ENCODE data around the gene SH3TC1.

Gene SH3TC1

GRCh38 chr4:8168232-8168631 lies 30.9 kb upstream of the SH3TC1 start:
- Histone ChIP-seq H2AFZ (ENCODE audit: low read length) (no peak overlapping the region), H3K4me3 (ENCODE audit: low read length, poor library complexity, severe bottlenecking) (no peak overlapping the region), H3K36me3 (ENCODE audit: insufficient read depth, low read length) (no peaks in the 10 kb centered on the region), H3K9me3 (ENCODE audit: insufficient read depth, low read depth, low read length) (peaks cover 17% of the 10 kb centered on the region; the same call in 1 of the 2 replicates), H3K4me2 (ENCODE audit: low read depth, low read length, poor library complexity, severe bottlenecking) (no peak overlapping the region), H3K79me2 (ENCODE audit: insufficient read depth, low read length) (no peaks in the 10 kb centered on the region), H3F3A (ENCODE audit: low read depth) (no peaks in the 10 kb centered on the region), H3K4me1 (ENCODE audit: insufficient read depth, low read length, poor library complexity, severe bottlenecking) (no peaks in the 10 kb centered on the region), H4K20me1 (ENCODE audit: insufficient read depth, low read length, poor library complexity, severe bottlenecking) (no peaks in the 10 kb centered on the region), H3K27me3 (ENCODE audit: insufficient read depth, low read length, poor library complexity, severe bottlenecking) (no peaks in the 10 kb centered on the region), H3K9ac (ENCODE audit: low read depth, low read length, poor library complexity, severe bottlenecking) (no peak overlapping the region), H3K9me2 (replicated peaks; ENCODE audit: low read depth, low read length) (no peaks in the 10 kb centered on the region)
- peak; percentile 43 for TF ChIP-seq CTCF (conservative IDR thresholded peaks at IDR 0.05; ENCODE audit: low read length)
- no peak for TF ChIP-seq EZH2phosphoT487 (IDR thresholded peaks at IDR 0.05; ENCODE audit: borderline replicate concordance)

- TF ChIP-seq CTCF (conservative IDR thresholded peaks at IDR 0.05; ENCODE audit: low read length) = no peak
- no peak for TF ChIP-seq EZH2phosphoT487 (IDR thresholded peaks at IDR 0.05; ENCODE audit: borderline replicate concordance)
- Histone ChIP-seq H3K36me3 (ENCODE audit: insufficient read depth, low read length) (no peaks in the 10 kb centered on the region), H3K4me1 (ENCODE audit: insufficient read depth, low read length, poor library complexity, severe bottlenecking) (no peaks in the 10 kb centered on the region), H3K27me3 (ENCODE audit: insufficient read depth, low read length, poor library complexity, severe bottlenecking) (no peaks in the 10 kb centered on the region), H3K4me3 (ENCODE audit: low read length, poor library complexity, severe bottlenecking) (no peak overlapping the region), H3K9me3 (ENCODE audit: insufficient read depth, low read depth, low read length) (peaks cover 17% of the 10 kb centered on the region; the same call in 1 of the 2 replicates), H4K20me1 (ENCODE audit: insufficient read depth, low read length, poor library complexity, severe bottlenecking) (no peaks in the 10 kb centered on the region), H3K79me2 (ENCODE audit: insufficient read depth, low read length) (no peaks in the 10 kb centered on the region), H2AFZ (ENCODE audit: low read length) (no peak overlapping the region), H3K4me2 (ENCODE audit: low read depth, low read length, poor library complexity, severe bottlenecking) (no peak overlapping the region), H3F3A (ENCODE audit: low read depth) (no peaks in the 10 kb centered on the region), H3K9me2 (replicated peaks; ENCODE audit: low read depth, low read length) (no peaks in the 10 kb centered on the region), H3K9ac (ENCODE audit: low read depth, low read length, poor library complexity, severe bottlenecking) (no peak overlapping the region)
These were observed 30.1 kb upstream of the SH3TC1 start for GRCh38 chr4:8168832-8169598.

- H4K20me1 ChIP-seq (ENCODE audit: insufficient read depth, low read length, poor library complexity, severe bottlenecking) = no peaks in the 10 kb centered on the region
- H3K9me2 ChIP-seq (replicated peaks; ENCODE audit: low read depth, low read length) = no peaks in the 10 kb centered on the region
- no peaks in the 10 kb centered on the region for H3F3A ChIP-seq (ENCODE audit: low read depth)
- TF ChIP-seq EZH2phosphoT487 (IDR thresholded peaks at IDR 0.05; ENCODE audit: borderline replicate concordance) (no peak), CTCF (conservative IDR thresholded peaks at IDR 0.05; ENCODE audit: low read length) (no peak)
- H3K79me2 ChIP-seq (ENCODE audit: insufficient read depth, low read length) = no peaks in the 10 kb centered on the region
- no peaks in the 10 kb centered on the region for H3K4me1 ChIP-seq (ENCODE audit: insufficient read depth, low read length, poor library complexity, severe bottlenecking)
- no peaks in the 10 kb centered on the region for H3K27me3 ChIP-seq (ENCODE audit: insufficient read depth, low read length, poor library complexity, severe bottlenecking)
- H2AFZ ChIP-seq (ENCODE audit: low read length) = no peak overlapping the region
- peaks cover 17% of the 10 kb centered on the region; the same call in 1 of the 2 replicates for H3K9me3 ChIP-seq (ENCODE audit: insufficient read depth, low read depth, low read length)
- no peaks in the 10 kb centered on the region for H3K36me3 ChIP-seq (ENCODE audit: insufficient read depth, low read length)
- H3K4me2 ChIP-seq (ENCODE audit: low read depth, low read length, poor library complexity, severe bottlenecking) = no peak overlapping the region
- no peak overlapping the region for H3K4me3 ChIP-seq (ENCODE audit: low read length, poor library complexity, severe bottlenecking)
- H3K9ac ChIP-seq (ENCODE audit: low read depth, low read length, poor library complexity, severe bottlenecking) = no peak overlapping the region
These were observed 29.3 kb upstream of the SH3TC1 start for GRCh38 chr4:8169763-8170162.
